ENCODE data around the gene RCVRN. TPM values are rescaled to one million over a fixed set of nuclear protein-coding genes. Genes with fewer than 3 reads are reported as not detected.
A peak's percentile ranks its signal among the peaks of the same experiment; 100 is the strongest.

Gene RCVRN
- total and polyA plus RNA-seq, 5 donors from 2014 or later, result not detected

- Mint-ChIP-seq H3K27me3 (no peaks in the 10 kb centered on the region), H3K36me3 (no peaks in the 10 kb centered on the region), H3K27ac (no peak overlapping the region), H3K4me3 (no peak overlapping the region), H3K9me3 (peaks cover 0 to 2% (median 0%) of the 10 kb centered on the region in 7 donors), H3K4me1 (no peaks in the 10 kb centered on the region)
- DNase-seq, result no peak
- Histone ChIP-seq H3K27ac (ENCODE audit: insufficient read depth, low read length, poor library complexity, severe bottlenecking) (no peak overlapping the region), H3K36me3 (ENCODE audit: control insufficient read depth, insufficient read depth, low read length) (no peaks in the 10 kb centered on the region), H3K4me3 (ENCODE audit: low read depth, low read length) (no peak overlapping the region), H3K4me1 (ENCODE audit: control insufficient read depth, insufficient read depth, low read length, poor library complexity, severe bottlenecking) (no peaks in the 10 kb centered on the region), H3K9me3 (ENCODE audit: control insufficient read depth in 2 of 2, low read length in 2 of 2) (no peaks in the 10 kb centered on the region), H3K27me3 (ENCODE audit: control insufficient read depth, insufficient read depth, low read length) (no peaks in the 10 kb centered on the region)
- no peak for ATAC-seq (ENCODE audit: low read depth in 2 of 2)
These were observed 6.0 kb upstream of the RCVRN start for GRCh38 chr17:9911089-9911488.

- no peaks in the 10 kb centered on the region for H3K9me3 ChIP-seq (ENCODE audit: control insufficient read depth in 2 of 2, low read length in 2 of 2)
- Mint-ChIP-seq H3K27ac (peak overlapping the region in 1 of 3 donors; percentile 64), H3K9me3 (peaks cover 0 to 2% (median 0%) of the 10 kb centered on the region in 7 donors), H3K27me3 (no peaks in the 10 kb centered on the region), H3K4me3 (no peak overlapping the region), H3K4me1 (no peaks in the 10 kb centered on the region), H3K36me3 (no peaks in the 10 kb centered on the region)
- H3K4me3 ChIP-seq (ENCODE audit: low read depth, low read length), result no peak overlapping the region
- no peaks in the 10 kb centered on the region for H3K4me1 ChIP-seq (ENCODE audit: control insufficient read depth, insufficient read depth, low read length, poor library complexity, severe bottlenecking)
- no peak for ATAC-seq (ENCODE audit: low read depth in 2 of 2)
- H3K36me3 ChIP-seq (ENCODE audit: control insufficient read depth, insufficient read depth, low read length), result no peaks in the 10 kb centered on the region
- H3K27me3 ChIP-seq (ENCODE audit: control insufficient read depth, insufficient read depth, low read length), result no peaks in the 10 kb centered on the region
- DNase-seq, result no peak
- no peak overlapping the region for H3K27ac ChIP-seq (ENCODE audit: insufficient read depth, low read length, poor library complexity, severe bottlenecking)
These were observed 3.6 kb upstream of the RCVRN start for GRCh38 chr17:9908649-9909042.

- no peaks in the 10 kb centered on the region for H3K36me3 Mint-ChIP-seq
- H3K27me3 Mint-ChIP-seq, result no peaks in the 10 kb centered on the region
- H3K4me3 Mint-ChIP-seq, result no peak overlapping the region
- Histone ChIP-seq H3K4me1 (ENCODE audit: control insufficient read depth, insufficient read depth, low read length, poor library complexity, severe bottlenecking) (no peaks in the 10 kb centered on the region), H3K27me3 (ENCODE audit: control insufficient read depth, insufficient read depth, low read length) (no peaks in the 10 kb centered on the region), H3K4me3 (ENCODE audit: low read depth, low read length) (no peak overlapping the region), H3K27ac (ENCODE audit: insufficient read depth, low read length, poor library complexity, severe bottlenecking) (no peak overlapping the region), H3K36me3 (ENCODE audit: control insufficient read depth, insufficient read depth, low read length) (no peaks in the 10 kb centered on the region), H3K9me3 (ENCODE audit: control insufficient read depth in 2 of 2, low read length in 2 of 2) (no peaks in the 10 kb centered on the region)
- DNase-seq (no peak), ATAC-seq (ENCODE audit: low read depth in 2 of 2) (no peak)
- H3K4me1 Mint-ChIP-seq, result no peaks in the 10 kb centered on the region
- H3K27ac Mint-ChIP-seq, result no peak overlapping the region
- peaks cover 0 to 2% (median 0%) of the 10 kb centered on the region in 7 donors for H3K9me3 Mint-ChIP-seq
These were observed 3.0 kb upstream of the RCVRN start for GRCh38 chr17:9907883-9908648.

- no peak for ATAC-seq (ENCODE audit: low read depth in 2 of 2)
- H3K4me3 Mint-ChIP-seq, result no peak overlapping the region
- no peaks in the 10 kb centered on the region for H3K4me1 ChIP-seq (ENCODE audit: control insufficient read depth, insufficient read depth, low read length, poor library complexity, severe bottlenecking)
These were observed 2.1 kb upstream of the RCVRN start for GRCh38 chr17:9907131-9907530.

GRCh38 chr17:9906616-9907015 is 1.5 kb upstream of the RCVRN start:
- H3K9me3 Mint-ChIP-seq, result peaks cover 0 to 2% (median 0%) of the 10 kb centered on the region in 7 donors
- H3K9me3 ChIP-seq (ENCODE audit: control insufficient read depth in 2 of 2, low read length in 2 of 2), result no peaks in the 10 kb centered on the region
- ATAC-seq (ENCODE audit: low read depth in 2 of 2), result no peak
- H3K36me3 ChIP-seq (ENCODE audit: control insufficient read depth, insufficient read depth, low read length), result no peaks in the 10 kb centered on the region
- H3K4me1 ChIP-seq (ENCODE audit: control insufficient read depth, insufficient read depth, low read length, poor library complexity, severe bottlenecking), result no peaks in the 10 kb centered on the region
- no peak for DNase-seq
- H3K27ac ChIP-seq (ENCODE audit: insufficient read depth, low read length, poor library complexity, severe bottlenecking), result no peak overlapping the region
- no peak overlapping the region for H3K27ac Mint-ChIP-seq
- no peaks in the 10 kb centered on the region for H3K27me3 ChIP-seq (ENCODE audit: control insufficient read depth, insufficient read depth, low read length)
- no peaks in the 10 kb centered on the region for H3K36me3 Mint-ChIP-seq
- H3K4me3 ChIP-seq (ENCODE audit: low read depth, low read length), result no peak overlapping the region
- H3K27me3 Mint-ChIP-seq, result no peaks in the 10 kb centered on the region
- no peak overlapping the region for H3K4me3 Mint-ChIP-seq
- no peaks in the 10 kb centered on the region for H3K4me1 Mint-ChIP-seq

More at GRCh38 chr17:9907131-9907530, 2.1 kb upstream of the RCVRN start:
- Histone ChIP-seq H3K36me3 (ENCODE audit: control insufficient read depth, insufficient read depth, low read length) (no peaks in the 10 kb centered on the region), H3K27me3 (ENCODE audit: control insufficient read depth, insufficient read depth, low read length) (no peaks in the 10 kb centered on the region), H3K27ac (ENCODE audit: insufficient read depth, low read length, poor library complexity, severe bottlenecking) (no peak overlapping the region), H3K9me3 (ENCODE audit: control insufficient read depth in 2 of 2, low read length in 2 of 2) (no peaks in the 10 kb centered on the region), H3K4me3 (ENCODE audit: low read depth, low read length) (no peak overlapping the region)
- no peaks in the 10 kb centered on the region for H3K27me3 Mint-ChIP-seq
- H3K27ac Mint-ChIP-seq, result no peak overlapping the region
- DNase-seq, result no peak
- H3K9me3 Mint-ChIP-seq, result peaks cover 0 to 2% (median 0%) of the 10 kb centered on the region in 7 donors
- H3K4me1 Mint-ChIP-seq, result no peaks in the 10 kb centered on the region
- H3K36me3 Mint-ChIP-seq, result no peaks in the 10 kb centered on the region

GRCh38 chr17:9905902-9906301 is 831 bp upstream of the RCVRN start:
- Mint-ChIP-seq H3K9me3 (peaks cover 0 to 2% (median 0%) of the 10 kb centered on the region in 7 donors), H3K36me3 (no peaks in the 10 kb centered on the region), H3K4me3 (no peak overlapping the region), H3K27me3 (no peaks in the 10 kb centered on the region), H3K27ac (no peak overlapping the region), H3K4me1 (no peaks in the 10 kb centered on the region)
- Histone ChIP-seq H3K27me3 (ENCODE audit: control insufficient read depth, insufficient read depth, low read length) (no peaks in the 10 kb centered on the region), H3K9me3 (ENCODE audit: control insufficient read depth in 2 of 2, low read length in 2 of 2) (no peaks in the 10 kb centered on the region), H3K4me1 (ENCODE audit: control insufficient read depth, insufficient read depth, low read length, poor library complexity, severe bottlenecking) (no peaks in the 10 kb centered on the region), H3K4me3 (ENCODE audit: low read depth, low read length) (no peak overlapping the region), H3K36me3 (ENCODE audit: control insufficient read depth, insufficient read depth, low read length) (no peaks in the 10 kb centered on the region), H3K27ac (ENCODE audit: insufficient read depth, low read length, poor library complexity, severe bottlenecking) (no peak overlapping the region)
- DNase-seq (no peak), ATAC-seq (ENCODE audit: low read depth in 2 of 2) (no peak)

- Mint-ChIP-seq H3K4me3 (no peak overlapping the region), H3K9me3 (peaks cover 0 to 2% (median 0%) of the 10 kb centered on the region in 7 donors), H3K36me3 (no peaks in the 10 kb centered on the region), H3K27me3 (no peaks in the 10 kb centered on the region), H3K4me1 (no peaks in the 10 kb centered on the region), H3K27ac (no peak overlapping the region)
- Histone ChIP-seq H3K4me3 (ENCODE audit: low read depth, low read length) (no peak overlapping the region), H3K27ac (ENCODE audit: insufficient read depth, low read length, poor library complexity, severe bottlenecking) (no peak overlapping the region), H3K9me3 (ENCODE audit: control insufficient read depth in 2 of 2, low read length in 2 of 2) (no peaks in the 10 kb centered on the region), H3K4me1 (ENCODE audit: control insufficient read depth, insufficient read depth, low read length, poor library complexity, severe bottlenecking) (no peaks in the 10 kb centered on the region), H3K36me3 (ENCODE audit: control insufficient read depth, insufficient read depth, low read length) (no peaks in the 10 kb centered on the region), H3K27me3 (ENCODE audit: control insufficient read depth, insufficient read depth, low read length) (no peaks in the 10 kb centered on the region)
- DNase-seq, result no peak
- no peak for ATAC-seq (ENCODE audit: low read depth in 2 of 2)
These were observed 594 bp downstream of the RCVRN start for GRCh38 chr17:9904277-9905077.

All from CD4-positive, CD25-positive, alpha-beta regulatory T cell (primary cell).